Transverse colon (tissue), 4 donors: Measurements from ENCODE around the gene COL4A1. TPM values are rescaled to one million over a fixed set of nuclear protein-coding genes. Genes with fewer than 3 reads are reported as not detected.
A peak's percentile ranks its signal among the peaks of the same experiment; 100 is the strongest.

ENCODE experiments used
- DNase-seq: peaks from one replicate; pipeline ENCODE4 v3.0.0-alpha.2; 2019
- H3K27ac ChIP-seq, 4 donors: fragments of 200-600 bp; sonication (generic); 2 replicates each; pipeline ENCODE4 v1.5.1; 2016 to 2018; ENCODE audit warnings: inconsistent platforms in 4 of 4
- H3K27me3 ChIP-seq: fragments of 200-600 bp; sonication (generic); 2 replicates; pipeline ENCODE4 v1.5.1; 2017; ENCODE audit warnings: inconsistent platforms
- H3K36me3 ChIP-seq, 4 donors: fragments of 200-600 bp; sonication (generic); 2 replicates each; pipeline ENCODE4 v1.5.1; 2017 to 2019; ENCODE audit warnings: inconsistent platforms in 4 of 4
- H3K4me1 ChIP-seq, 4 donors: fragments of 200-600 bp; sonication (generic); 2 replicates each; pipeline ENCODE4 v1.5.1; 2017 to 2020; ENCODE audit warnings: inconsistent platforms in 4 of 4
- H3K4me3 ChIP-seq, 4 donors: fragments of 200-600 bp; sonication (generic); 1 replicate in 1 of 4; 2 replicates in 3 of 4; pipeline versions ENCODE4 v1.5.1 to v1.6.1; 2017 to 2019; ENCODE audit warnings: inconsistent platforms in 4 of 4
- H3K9me3 ChIP-seq, 2 donors: fragments of 200-600 bp; sonication (generic); 2 replicates each; pipeline ENCODE4 v1.5.1; 2017 to 2019; ENCODE audit warnings: inconsistent platforms in 2 of 2
- EP300 ChIP-seq: sonication (generic); formaldehyde crosslinking; IDR thresholded peaks from one replicate; pipeline ENCODE4 v1.6.1; 2017; ENCODE audit warnings: antibody characterized with exemption, low read depth
- POLR2A ChIP-seq: fragments of 450-650 bp; IDR thresholded peaks from one replicate; pipeline ENCODE4 v1.6.1; 2016; ENCODE audit warnings: antibody characterized with exemption, mild to moderate bottlenecking, moderate library complexity
- POLR2AphosphoS5 ChIP-seq, 3 donors: sonication (generic); formaldehyde crosslinking; IDR thresholded peaks; one replicate each; pipeline ENCODE4 v1.6.1; 2016; ENCODE audit warnings: antibody characterized with exemption in 3 of 3
- WGBS, 2 donors: methylation state at CpG; one replicate each; pipeline ENCODE4 v1.1.5; 2018; ENCODE audit warnings: low coverage in 1 of 2; 5-methylcytosine and 5-hydroxymethylcytosine counted together
- in situ Hi-C, 4 donors: fragments of 200-750 bp; cut with MboI; loops; one replicate each; pipeline versions ENCODE4 v1.15.0 to v1.15.1; 2017; ENCODE audit warnings: low sequenced_read_pairs in 3 of 4, low pct_ligation_motif_present in 1 of 4, low pct_unique_long_range_greater_than_20kb in 1 of 4
- intact Hi-C: fragments of 100-400 bp; cut with DNase I; formaldehyde crosslinking; loops from one replicate; pipeline ENCODE4 v1.15.1; 2023; ENCODE audit warnings: low total_unique reads
- total RNA-seq, 4 donors: library from RNA; depleted of rRNA; stranded (reverse); fragments of >200 nt; gene quantifications; one replicate each; pipeline ENCODE4 v1.1.0, GENCODE V29; 2016
- TF ChIP-seq, protein P1 (sequence below), 5 experiments: fragments of 200-600 bp in 3 of 5; fragments of 450-650 bp in 2 of 5; sonication (generic) in 3 of 5; IDR thresholded peaks; 1 replicate in 2 of 5; 2 replicates in 3 of 5; pipeline ENCODE4 v1.5.1; 2016 to 2017; ENCODE audit warnings: antibody characterized with exemption in 5 of 5, inconsistent platforms in 3 of 5, mild to moderate bottlenecking in 2 of 5, moderate library complexity in 1 of 5

COL4A1 gene
- total RNA-seq, 4 donors from 2014 or later = 46.4 to 180 (median 99.2) TPM

- in situ Hi-C loops = no loop called here
Observed at GRCh38 chr13:110330491-110331011, 23.6 kb upstream of the COL4A1 start.

DNA sequence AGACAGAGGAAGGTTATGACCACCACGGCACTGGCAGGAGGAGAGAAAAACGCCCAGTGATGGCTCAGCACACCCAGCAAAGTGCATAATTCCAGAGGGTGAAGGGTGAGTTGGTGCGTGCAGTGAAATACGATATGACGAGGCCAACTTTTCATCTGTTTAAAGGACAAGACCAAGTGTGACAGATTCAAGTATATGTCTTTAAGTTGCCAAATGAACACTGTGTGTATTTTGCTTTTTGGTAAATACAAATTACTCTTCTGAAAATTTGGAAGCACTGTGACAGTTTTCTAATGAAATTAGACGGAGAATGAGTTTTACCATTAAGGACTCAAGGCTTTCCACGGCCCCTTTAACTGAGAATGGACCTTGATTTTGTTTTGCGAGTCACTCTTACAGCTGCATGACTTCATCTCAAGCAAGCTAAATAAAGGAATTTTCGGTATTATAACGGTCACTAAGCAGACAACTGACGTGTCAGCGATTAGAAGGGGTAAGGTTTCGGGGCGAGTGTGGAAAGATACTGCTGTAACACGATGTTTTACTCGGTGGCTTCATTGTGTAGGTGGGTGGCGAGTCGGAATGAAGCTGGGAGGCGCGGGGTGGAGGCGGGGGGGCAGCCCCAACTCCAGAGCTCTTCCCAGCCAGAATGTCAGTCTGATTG, 23.0 kb upstream of the COL4A1 start:
- peaks cover 0 to 33% (median 11%) of the 10 kb centered on the region in 4 donors for H3K4me1 ChIP-seq
- no peaks in the 10 kb centered on the region for H3K36me3 ChIP-seq
- no peaks in the 10 kb centered on the region for H3K27me3 ChIP-seq
- H3K4me3 ChIP-seq = no peak overlapping the region
- peak overlapping the region; percentile 84 to 87 (median 86) for H3K27ac ChIP-seq
- DNase-seq = no peak
- in situ Hi-C loops (no loop called here), intact Hi-C loops (loop anchor here (1.0 to 5.0 kb wide), 2 partner anchors 19 to 582 kb away; no protein-coding TSS in a partner anchor)
- TF ChIP-seq EP300 (no peak), POLR2AphosphoS5 (IDR thresholded peaks at IDR 0.05) (no peak), POLR2A (no peak)
- TF ChIP-seq, protein P1, sequence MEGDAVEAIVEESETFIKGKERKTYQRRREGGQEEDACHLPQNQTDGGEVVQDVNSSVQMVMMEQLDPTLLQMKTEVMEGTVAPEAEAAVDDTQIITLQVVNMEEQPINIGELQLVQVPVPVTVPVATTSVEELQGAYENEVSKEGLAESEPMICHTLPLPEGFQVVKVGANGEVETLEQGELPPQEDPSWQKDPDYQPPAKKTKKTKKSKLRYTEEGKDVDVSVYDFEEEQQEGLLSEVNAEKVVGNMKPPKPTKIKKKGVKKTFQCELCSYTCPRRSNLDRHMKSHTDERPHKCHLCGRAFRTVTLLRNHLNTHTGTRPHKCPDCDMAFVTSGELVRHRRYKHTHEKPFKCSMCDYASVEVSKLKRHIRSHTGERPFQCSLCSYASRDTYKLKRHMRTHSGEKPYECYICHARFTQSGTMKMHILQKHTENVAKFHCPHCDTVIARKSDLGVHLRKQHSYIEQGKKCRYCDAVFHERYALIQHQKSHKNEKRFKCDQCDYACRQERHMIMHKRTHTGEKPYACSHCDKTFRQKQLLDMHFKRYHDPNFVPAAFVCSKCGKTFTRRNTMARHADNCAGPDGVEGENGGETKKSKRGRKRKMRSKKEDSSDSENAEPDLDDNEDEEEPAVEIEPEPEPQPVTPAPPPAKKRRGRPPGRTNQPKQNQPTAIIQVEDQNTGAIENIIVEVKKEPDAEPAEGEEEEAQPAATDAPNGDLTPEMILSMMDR (IDR thresholded peaks at IDR 0.05) = no peak
- WGBS, 2 donors = 65 to 82% methylated on average over 16 to 21 of the region's 21 CpGs
- no peaks in the 10 kb centered on the region for H3K9me3 ChIP-seq

More at GRCh38 chr13:110330491-110331011, 23.6 kb upstream of the COL4A1 start:
- H3K36me3 ChIP-seq = no peaks in the 10 kb centered on the region
- H3K9me3 ChIP-seq = no peaks in the 10 kb centered on the region
- WGBS, 2 donors = 84 to 92% methylated on average over 3 to 11 of the region's 11 CpGs
- DNase-seq = no peak
- peak overlapping the region; percentile 84 to 87 (median 86) for H3K27ac ChIP-seq
- peaks cover 0 to 34% (median 11%) of the 10 kb centered on the region in 4 donors for H3K4me1 ChIP-seq
- intact Hi-C loops = loop anchor here (1.0 to 5.0 kb wide), 2 partner anchors 19 to 582 kb away; no protein-coding TSS in a partner anchor
- TF ChIP-seq EP300 (no peak), POLR2AphosphoS5 (IDR thresholded peaks at IDR 0.05) (no peak), POLR2A (no peak)
- TF ChIP-seq, protein P1 (IDR thresholded peaks at IDR 0.05) = no peak
- no peak overlapping the region for H3K4me3 ChIP-seq
- H3K27me3 ChIP-seq = no peaks in the 10 kb centered on the region

DNA sequence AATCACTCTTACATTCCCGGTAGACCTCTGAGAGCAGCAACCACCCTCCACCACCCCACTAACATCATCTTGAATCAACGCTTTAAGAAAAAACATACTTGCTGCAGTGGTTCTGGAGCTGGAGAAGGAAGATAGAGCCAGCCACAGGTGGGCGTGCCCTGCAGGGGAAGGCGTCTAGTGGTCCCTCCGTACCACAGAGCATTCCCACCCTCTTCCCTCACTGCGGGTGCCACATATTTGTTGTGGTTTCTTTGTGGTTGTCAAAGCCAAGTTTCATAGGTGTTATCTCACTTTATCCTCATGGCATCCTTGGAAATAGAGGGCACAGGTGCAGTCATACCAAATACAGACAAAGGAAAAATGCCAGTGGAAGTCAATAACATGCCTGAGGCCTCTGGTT, 22.3 kb upstream of the COL4A1 start:
- no peaks in the 10 kb centered on the region for H3K36me3 ChIP-seq
- WGBS, 2 donors = 84 to 94% methylated on average over 3 to 6 of the region's 6 CpGs
- intact Hi-C loops (no loop called here), in situ Hi-C loops (no loop called here)
- peaks cover 0 to 32% (median 14%) of the 10 kb centered on the region in 4 donors for H3K4me1 ChIP-seq
- peak overlapping the region; percentile 84 to 87 (median 86) for H3K27ac ChIP-seq
- TF ChIP-seq POLR2AphosphoS5 (IDR thresholded peaks at IDR 0.05) = no peak
- TF ChIP-seq, protein P1 (IDR thresholded peaks at IDR 0.05) = no peak
- TF ChIP-seq EP300 = no peak
- TF ChIP-seq POLR2A = no peak
- DNase-seq = no peak
- H3K9me3 ChIP-seq = no peaks in the 10 kb centered on the region
- H3K27me3 ChIP-seq = no peaks in the 10 kb centered on the region
- H3K4me3 ChIP-seq = no peak overlapping the region

- no peak for DNase-seq
- peaks cover 0 to 34% (median 16%) of the 10 kb centered on the region in 4 donors for H3K4me1 ChIP-seq
- in situ Hi-C loops = no loop called here
- H3K27ac ChIP-seq = peak overlapping the region; percentile 84 to 87 (median 86)
- H3K4me3 ChIP-seq = no peak overlapping the region
- intact Hi-C loops = no loop called here
- no peaks in the 10 kb centered on the region for H3K9me3 ChIP-seq
- no peaks in the 10 kb centered on the region for H3K27me3 ChIP-seq
- H3K36me3 ChIP-seq = no peaks in the 10 kb centered on the region
- TF ChIP-seq, protein P1 (IDR thresholded peaks at IDR 0.05) = no peak
- TF ChIP-seq POLR2AphosphoS5 (IDR thresholded peaks at IDR 0.05) (no peak), EP300 (no peak), POLR2A (no peak)
- WGBS, 2 donors = 81 to 86% methylated on average over 6 to 10 of the region's 10 CpGs
Observed at GRCh38 chr13:110328573-110328972, 21.6 kb upstream of the COL4A1 start.
